ENCODE measurements around the gene LOXHD1. TPM values are rescaled to one million over a fixed set of nuclear protein-coding genes. Genes with fewer than 3 reads are reported as not detected.

LOXHD1 gene
- total RNA-seq, 1 donor from 2014 or later = not detected

DNA sequence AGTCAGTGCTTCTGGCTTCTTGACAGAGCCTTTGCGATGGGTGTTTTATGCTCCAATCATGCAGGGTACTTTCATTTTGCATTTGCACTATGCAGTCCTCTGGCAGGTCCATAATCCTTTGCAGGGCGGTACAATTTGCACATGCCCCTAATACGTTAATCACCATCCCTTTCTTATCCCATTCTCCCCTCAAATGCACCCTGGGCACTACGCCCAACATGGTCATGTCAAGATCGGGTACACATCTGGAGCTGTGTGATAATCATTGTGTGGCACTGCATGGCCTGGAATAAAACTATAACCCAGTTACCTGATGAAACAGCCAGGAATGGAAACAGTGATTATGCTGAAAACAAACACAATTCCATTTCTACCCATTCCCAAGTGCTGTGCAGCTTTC lies 27.7 kb downstream of the LOXHD1 start:
- TF ChIP-seq, protein P1, sequence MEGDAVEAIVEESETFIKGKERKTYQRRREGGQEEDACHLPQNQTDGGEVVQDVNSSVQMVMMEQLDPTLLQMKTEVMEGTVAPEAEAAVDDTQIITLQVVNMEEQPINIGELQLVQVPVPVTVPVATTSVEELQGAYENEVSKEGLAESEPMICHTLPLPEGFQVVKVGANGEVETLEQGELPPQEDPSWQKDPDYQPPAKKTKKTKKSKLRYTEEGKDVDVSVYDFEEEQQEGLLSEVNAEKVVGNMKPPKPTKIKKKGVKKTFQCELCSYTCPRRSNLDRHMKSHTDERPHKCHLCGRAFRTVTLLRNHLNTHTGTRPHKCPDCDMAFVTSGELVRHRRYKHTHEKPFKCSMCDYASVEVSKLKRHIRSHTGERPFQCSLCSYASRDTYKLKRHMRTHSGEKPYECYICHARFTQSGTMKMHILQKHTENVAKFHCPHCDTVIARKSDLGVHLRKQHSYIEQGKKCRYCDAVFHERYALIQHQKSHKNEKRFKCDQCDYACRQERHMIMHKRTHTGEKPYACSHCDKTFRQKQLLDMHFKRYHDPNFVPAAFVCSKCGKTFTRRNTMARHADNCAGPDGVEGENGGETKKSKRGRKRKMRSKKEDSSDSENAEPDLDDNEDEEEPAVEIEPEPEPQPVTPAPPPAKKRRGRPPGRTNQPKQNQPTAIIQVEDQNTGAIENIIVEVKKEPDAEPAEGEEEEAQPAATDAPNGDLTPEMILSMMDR (conservative IDR thresholded peaks at IDR 0.05; ENCODE audit: low read depth, low read length) = no peak
- DNase-seq (ENCODE audit: low read depth) = no peak
- H3K4me3 ChIP-seq (ENCODE audit: low read depth, low read length) = no peak overlapping the region

DNA sequence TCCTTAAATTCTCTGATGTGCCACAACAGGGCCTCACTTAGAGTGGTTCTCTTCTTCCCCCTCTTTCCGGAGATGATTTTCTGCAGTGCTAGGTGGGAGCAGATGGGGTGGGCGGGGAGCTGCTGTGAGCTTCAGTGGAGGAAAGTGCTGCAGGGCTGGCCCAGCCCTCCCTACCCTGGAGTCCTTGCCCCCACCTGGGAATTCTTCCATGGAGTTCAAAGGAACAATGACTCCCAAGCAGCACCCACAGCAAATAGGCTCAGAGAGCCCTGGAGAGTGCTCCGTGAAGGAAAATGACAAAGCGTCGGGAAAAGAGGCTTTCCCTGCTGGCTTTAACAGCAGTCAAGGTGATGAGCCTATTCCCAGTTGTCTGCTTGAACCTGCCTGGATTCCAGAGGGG lies 28.8 kb downstream of the LOXHD1 start:
- no peak overlapping the region for H3K4me3 ChIP-seq (ENCODE audit: low read depth, low read length)
- DNase-seq (ENCODE audit: low read depth) = no peak
- TF ChIP-seq, protein P1 (conservative IDR thresholded peaks at IDR 0.05; ENCODE audit: low read depth, low read length) = no peak

DNA sequence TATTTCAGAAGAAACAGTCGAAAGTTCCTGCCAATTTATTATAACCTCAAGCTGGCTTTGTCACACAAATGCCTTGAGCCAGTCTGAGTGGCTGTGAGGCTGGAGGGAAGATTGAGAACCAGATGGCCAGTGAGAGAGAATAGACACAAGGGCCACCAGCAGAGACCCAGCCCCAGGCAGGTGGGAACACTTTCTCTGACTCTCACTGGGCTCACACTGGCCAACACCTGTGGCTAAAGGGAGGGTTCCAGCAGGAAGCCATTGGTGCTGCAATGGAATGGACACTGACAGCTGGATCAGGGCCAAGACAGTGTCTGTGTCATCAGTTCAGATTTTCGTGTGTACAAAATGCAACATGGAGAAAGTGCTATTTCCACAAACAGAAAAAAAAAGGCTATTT lies 29.9 kb downstream of the LOXHD1 start:
- H3K4me3 ChIP-seq (ENCODE audit: low read depth, low read length) = no peak overlapping the region
- TF ChIP-seq, protein P1 (conservative IDR thresholded peaks at IDR 0.05; ENCODE audit: low read depth, low read length) = no peak
- no peak for DNase-seq (ENCODE audit: low read depth)

DNA sequence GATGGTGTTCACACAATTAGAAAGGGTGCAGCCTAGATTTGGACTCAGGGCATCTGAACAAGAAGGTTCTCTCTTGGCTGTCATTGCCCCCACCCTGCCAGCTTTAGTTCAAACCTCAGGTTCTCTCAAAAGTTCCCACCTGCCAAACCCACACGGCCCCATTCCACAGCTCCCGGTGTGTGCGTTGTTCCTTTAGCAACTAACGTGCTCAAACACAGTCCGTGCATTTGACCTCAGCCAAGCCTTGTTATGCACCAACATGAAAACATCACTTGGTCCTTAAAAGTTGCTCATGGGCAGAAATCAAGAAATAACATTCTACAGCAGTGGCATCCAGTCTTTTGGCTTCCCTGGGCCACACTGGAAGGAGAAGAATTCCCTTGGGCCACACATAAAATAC lies 32.0 kb downstream of the LOXHD1 start:
- DNase-seq (ENCODE audit: low read depth) = no peak
- TF ChIP-seq, protein P1 (conservative IDR thresholded peaks at IDR 0.05; ENCODE audit: low read depth, low read length) = no peak
- no peak overlapping the region for H3K4me3 ChIP-seq (ENCODE audit: low read depth, low read length)

DNA sequence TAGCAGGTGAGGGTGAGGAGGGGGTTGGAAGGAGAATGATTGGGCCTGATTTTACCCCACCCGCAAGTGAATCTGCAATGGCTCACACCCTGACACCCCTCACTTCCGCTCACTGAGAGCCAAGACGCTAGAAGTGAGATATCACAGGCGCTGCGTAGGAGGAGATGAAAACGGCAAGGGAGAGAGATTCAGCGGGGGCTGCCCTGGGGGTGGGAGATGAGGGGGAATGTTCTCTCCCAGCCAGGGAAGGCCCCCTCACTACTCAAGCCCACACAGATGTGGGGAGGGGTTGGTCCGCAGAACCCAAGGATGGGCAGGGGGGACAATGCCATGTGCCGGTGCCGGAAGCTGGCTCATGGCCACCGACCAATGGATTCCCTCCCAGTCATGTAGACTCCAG lies 32.9 kb downstream of the LOXHD1 start:
- TF ChIP-seq, protein P1 (conservative IDR thresholded peaks at IDR 0.05; ENCODE audit: low read depth, low read length) = no peak
- no peak overlapping the region for H3K4me3 ChIP-seq (ENCODE audit: low read depth, low read length)
- DNase-seq (ENCODE audit: low read depth) = no peak

DNA sequence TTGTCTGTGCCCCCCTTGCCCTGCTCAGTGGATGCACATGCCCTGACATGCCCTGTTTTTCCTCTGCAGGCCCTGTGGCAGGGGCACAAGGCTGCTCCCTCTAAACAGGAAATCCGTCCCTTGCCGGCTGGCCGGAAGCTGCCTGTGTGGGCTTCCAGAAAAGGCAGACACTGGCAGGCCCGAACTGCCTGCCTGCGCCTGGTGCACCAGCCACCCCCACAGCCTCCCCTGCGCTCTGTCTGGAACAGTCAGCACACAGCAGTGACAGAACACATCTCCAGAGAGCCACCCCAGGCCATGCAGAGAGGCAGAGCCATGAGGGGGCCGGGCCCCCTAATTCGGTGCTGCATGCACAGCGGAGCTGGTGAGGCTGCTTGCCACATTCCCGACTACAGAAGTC lies 33.5 kb downstream of the LOXHD1 start:
- TF ChIP-seq, protein P1 (conservative IDR thresholded peaks at IDR 0.05; ENCODE audit: low read depth, low read length) = no peak
- DNase-seq (ENCODE audit: low read depth) = no peak

DNA sequence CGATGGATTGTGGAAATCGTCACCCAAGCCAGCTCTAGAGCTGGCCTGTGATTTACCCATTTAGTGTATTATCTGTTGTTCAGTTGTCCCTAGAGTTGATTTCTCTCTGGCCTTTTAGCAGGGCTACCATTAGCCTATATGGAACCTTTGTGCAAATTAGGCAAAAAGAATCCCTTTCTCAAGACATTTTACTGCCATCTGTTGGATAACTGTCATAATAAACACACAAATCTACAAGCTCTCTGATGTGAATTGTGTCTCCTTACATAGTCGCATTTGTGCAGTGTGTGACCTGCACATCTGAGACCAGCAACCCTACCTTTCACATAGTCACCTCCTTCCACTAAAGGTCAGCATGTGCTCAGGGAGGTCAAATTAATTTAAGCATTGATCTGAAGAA lies 34.0 kb downstream of the LOXHD1 start:
- H3K4me3 ChIP-seq (ENCODE audit: low read depth, low read length) = no peak overlapping the region
- DNase-seq (ENCODE audit: low read depth) = no peak
- TF ChIP-seq, protein P1 (conservative IDR thresholded peaks at IDR 0.05; ENCODE audit: low read depth, low read length) = peak; percentile 38

More for the DNA sequence above, 33.5 kb downstream of the LOXHD1 start:
- no peak overlapping the region for H3K4me3 ChIP-seq (ENCODE audit: low read depth, low read length)
